Stimulated activated naive B cell treated with anti-CD40 and anti-IgM and Interleukin-4, amounts not matched to agents 10 μg/mL and 1 μg/mL and 100 μg/mL, for 72 hours (primary cell): ENCODE data around the gene SNRPA.
"Not testable (repeated sequence)": the region's sequence is repeated elsewhere in the genome, so short reads cannot be mapped to it uniquely, and the experiment has no call there.

ENCODE experiments used
- ATAC-seq, 2 donors: fragments of 150-1000 bp; cut with Tn5 transposase; replicated peaks; 2 replicates each; pipeline ENCODE4 v1.10.0; 2021; ENCODE audit warnings: moderate library complexity in 1 of 2
- DNase-seq: peaks from one replicate; pipeline ENCODE4 v3.0.0; 2021
- H3K27ac Mint-ChIP-seq: one replicate; pipeline ENCODE4 v1.8.0; 2022; ENCODE audit warnings: mild to moderate bottlenecking, mixed read lengths
- H3K27me3 Mint-ChIP-seq, 2 donors: one replicate each; pipeline ENCODE4 v1.8.0; 2022; ENCODE audit warnings: mixed read lengths in 2 of 2
- H3K36me3 Mint-ChIP-seq, 2 donors: one replicate each; pipeline ENCODE4 v1.8.0; 2022; ENCODE audit warnings: mixed read lengths in 2 of 2, mild to moderate bottlenecking in 1 of 2
- H3K4me1 Mint-ChIP-seq, 2 donors: one replicate each; pipeline ENCODE4 v1.8.0; 2022; ENCODE audit warnings: mixed read lengths in 2 of 2, mild to moderate bottlenecking in 1 of 2
- H3K4me3 Mint-ChIP-seq, 2 donors: one replicate each; pipeline ENCODE4 v1.8.0; 2022; ENCODE audit warnings: mild to moderate bottlenecking in 2 of 2, mixed read lengths in 2 of 2, moderate library complexity in 1 of 2
- H3K9me3 Mint-ChIP-seq, 2 donors: one replicate each; pipeline ENCODE4 v1.8.0; 2022; ENCODE audit warnings: mixed read lengths in 2 of 2, mild to moderate bottlenecking in 1 of 2

Gene SNRPA

GRCh38 chr19:40810160-40810559, 59.2 kb downstream of the SNRPA start:
- no peak overlapping the region for H3K27ac Mint-ChIP-seq
- H3K9me3 Mint-ChIP-seq: no peaks in the 10 kb centered on the region
- H3K4me3 Mint-ChIP-seq: peak overlapping the region in 1 of 2 donors; percentile 9
- peaks cover 0 to 4% of the 10 kb centered on the region in 2 donors for H3K27me3 Mint-ChIP-seq
- no peak for DNase-seq
- H3K4me1 Mint-ChIP-seq: peaks cover 55 to 75% of the 10 kb centered on the region in 2 donors
- ATAC-seq: no peak
- peaks cover 20 to 50% of the 10 kb centered on the region in 2 donors for H3K36me3 Mint-ChIP-seq

- Mint-ChIP-seq H3K4me3 (peak overlapping the region; percentile 91 to 96), H3K4me1 (peaks cover 54 to 69% of the 10 kb centered on the region in 2 donors), H3K27ac (peak overlapping the region; percentile 91), H3K36me3 (peaks cover 20 to 47% of the 10 kb centered on the region in 2 donors)
- peak; percentile 44 for DNase-seq
- not testable (repeated sequence) for H3K9me3 Mint-ChIP-seq, H3K27me3 Mint-ChIP-seq
- peak; percentile 89 to 91 for ATAC-seq
Observed at GRCh38 chr19:40810649-40811408, 59.8 kb downstream of the SNRPA start.

DNA sequence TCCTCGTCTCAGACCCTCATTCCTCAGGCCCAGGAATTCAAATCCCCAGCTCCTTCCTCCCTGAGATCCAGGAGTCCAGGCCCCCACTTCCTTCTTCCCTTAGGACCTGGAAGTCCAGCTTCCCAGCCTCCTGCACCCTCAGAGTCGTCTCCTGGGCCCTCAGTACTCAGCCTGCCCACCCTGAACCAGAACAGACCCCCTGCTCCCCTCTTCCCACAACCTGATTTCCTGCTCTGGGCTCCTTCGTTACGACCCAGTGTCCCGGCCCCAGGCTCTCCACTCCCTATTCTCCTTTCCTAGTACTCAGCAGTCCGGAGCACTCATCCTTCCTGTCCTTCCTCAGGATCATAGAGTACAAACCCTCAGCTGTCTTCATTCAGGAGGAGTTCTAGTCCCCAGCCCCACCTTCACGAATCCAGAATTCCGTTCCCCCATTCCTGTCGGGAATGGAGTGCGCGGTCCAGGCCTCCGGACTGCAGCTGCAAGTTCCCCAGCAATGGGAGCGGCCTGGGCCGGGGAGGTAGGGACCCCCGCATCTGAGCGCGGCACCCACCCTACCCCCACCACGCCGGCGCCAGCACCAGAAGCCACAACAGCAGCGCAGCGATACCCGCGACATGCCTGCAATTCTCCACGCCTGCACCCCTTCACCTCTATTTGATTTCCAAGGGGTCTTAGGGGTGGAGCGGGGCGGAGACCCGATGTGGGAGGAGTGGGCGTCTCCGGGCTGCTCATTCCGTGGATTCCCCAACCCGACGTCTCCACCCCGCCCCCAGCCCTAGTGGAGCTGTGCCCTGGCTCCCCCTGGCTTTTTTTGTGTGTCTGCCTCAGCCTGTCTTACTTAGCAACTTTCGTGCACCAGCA, 60.7 kb downstream of the SNRPA start:
- peaks cover 47 to 60% of the 10 kb centered on the region in 2 donors for H3K4me1 Mint-ChIP-seq
- peaks cover 0 to 4% of the 10 kb centered on the region in 2 donors for H3K27me3 Mint-ChIP-seq
- DNase-seq (no peak), ATAC-seq (no peak)
- H3K36me3 Mint-ChIP-seq: peaks cover 19 to 39% of the 10 kb centered on the region in 2 donors
- no peaks in the 10 kb centered on the region for H3K9me3 Mint-ChIP-seq
- H3K4me3 Mint-ChIP-seq: peak overlapping the region; percentile 91 to 96
- H3K27ac Mint-ChIP-seq: peak overlapping the region; percentile 81

- not testable (repeated sequence) for DNase-seq, H3K27me3 Mint-ChIP-seq, ATAC-seq, H3K9me3 Mint-ChIP-seq
- Mint-ChIP-seq H3K36me3 (peaks cover 12 to 30% of the 10 kb centered on the region in 2 donors), H3K27ac (peak overlapping the region; percentile 81), H3K4me3 (peak overlapping the region; percentile 91 to 96), H3K4me1 (peaks cover 38 to 53% of the 10 kb centered on the region in 2 donors)
Observed at GRCh38 chr19:40812571-40812970, 61.6 kb downstream of the SNRPA start.

DNA sequence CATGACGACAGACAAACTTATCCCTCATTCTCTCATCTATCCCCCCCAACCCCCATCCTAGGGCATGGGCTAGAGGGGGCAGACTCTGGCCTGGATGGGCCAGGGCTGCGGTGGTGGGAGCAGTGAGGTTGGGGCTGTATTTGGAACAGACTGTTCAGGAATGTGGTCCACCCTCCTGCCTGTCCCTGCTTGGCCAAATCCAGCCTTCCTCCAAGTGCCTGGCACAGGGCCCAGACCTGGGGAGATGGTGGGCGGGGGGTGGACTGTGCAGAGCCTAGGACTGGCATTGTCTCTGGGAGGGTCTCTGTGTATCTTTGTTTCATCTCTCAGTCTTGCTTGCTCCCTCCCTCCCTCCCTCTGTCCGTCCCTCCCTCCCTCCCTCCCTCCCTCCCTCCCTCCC, 62.2 kb downstream of the SNRPA start:
- DNase-seq (no peak), ATAC-seq (no peak)
- Mint-ChIP-seq H3K4me3 (no peak overlapping the region), H3K36me3 (peaks cover 8 to 24% of the 10 kb centered on the region in 2 donors), H3K4me1 (peaks cover 33 to 53% of the 10 kb centered on the region in 2 donors), H3K9me3 (no peaks in the 10 kb centered on the region), H3K27ac (no peak overlapping the region), H3K27me3 (peaks cover 0 to 4% of the 10 kb centered on the region in 2 donors)
